Fibroblast of skin of back (primary cell): ENCODE data around the gene SPOCD1.
A peak's percentile ranks its signal among the peaks of the same experiment; 100 is the strongest.

ENCODE experiments used
- DNase-seq: peaks from one replicate; pipeline ENCODE4 v3.0.0-alpha.2; 2013

SPOCD1 gene

DNA sequence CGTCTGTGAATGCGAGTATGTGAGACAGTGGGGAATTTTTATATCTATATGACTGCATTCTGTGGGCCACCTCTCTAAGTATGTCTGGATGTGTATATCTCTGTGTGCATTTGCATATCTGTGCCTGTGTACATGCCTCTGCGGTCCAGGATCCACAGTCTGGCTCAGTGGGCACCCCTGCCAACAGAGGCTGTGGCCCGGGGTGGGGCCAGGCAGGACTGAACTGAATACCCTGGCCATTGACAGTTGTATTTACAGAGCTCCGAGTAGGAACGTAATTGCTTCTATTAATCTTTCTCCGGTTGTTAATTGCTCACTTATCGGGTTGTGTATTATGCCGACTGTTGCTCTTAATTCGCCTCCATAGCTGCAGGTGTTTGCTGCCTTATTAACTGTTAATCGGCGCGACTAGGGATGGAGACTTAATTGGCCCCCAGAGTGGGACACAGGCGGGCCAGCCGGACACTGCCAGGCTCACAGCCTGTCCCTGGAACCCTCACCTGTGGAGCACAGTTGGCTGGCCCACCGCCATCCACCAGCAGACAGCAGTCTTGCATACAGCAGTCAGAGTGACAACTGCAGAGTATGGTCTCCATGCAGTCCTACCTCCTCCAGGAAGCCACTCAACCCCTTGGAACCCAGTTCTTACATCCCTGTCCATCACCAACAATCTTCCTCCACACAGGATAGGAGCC is 29.3 kb downstream of the SPOCD1 start:
- no peak for DNase-seq

DNA sequence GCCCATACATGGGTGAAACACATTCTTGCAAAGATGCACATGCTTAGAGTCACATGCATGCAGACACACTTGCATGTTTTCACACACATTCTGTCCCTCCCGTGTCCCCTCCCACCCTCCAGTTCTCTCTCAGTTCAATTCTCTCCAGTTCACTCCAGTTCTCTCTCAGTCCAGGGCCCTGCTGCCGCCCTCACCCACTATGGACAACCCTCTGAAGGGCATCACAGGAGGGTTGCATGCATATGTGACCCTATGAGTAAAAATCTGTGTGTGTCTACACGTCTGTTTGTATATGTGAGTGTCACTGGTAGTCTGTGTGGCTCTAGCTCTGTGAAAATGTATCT is 29.9 kb downstream of the SPOCD1 start:
- no peak for DNase-seq

DNA sequence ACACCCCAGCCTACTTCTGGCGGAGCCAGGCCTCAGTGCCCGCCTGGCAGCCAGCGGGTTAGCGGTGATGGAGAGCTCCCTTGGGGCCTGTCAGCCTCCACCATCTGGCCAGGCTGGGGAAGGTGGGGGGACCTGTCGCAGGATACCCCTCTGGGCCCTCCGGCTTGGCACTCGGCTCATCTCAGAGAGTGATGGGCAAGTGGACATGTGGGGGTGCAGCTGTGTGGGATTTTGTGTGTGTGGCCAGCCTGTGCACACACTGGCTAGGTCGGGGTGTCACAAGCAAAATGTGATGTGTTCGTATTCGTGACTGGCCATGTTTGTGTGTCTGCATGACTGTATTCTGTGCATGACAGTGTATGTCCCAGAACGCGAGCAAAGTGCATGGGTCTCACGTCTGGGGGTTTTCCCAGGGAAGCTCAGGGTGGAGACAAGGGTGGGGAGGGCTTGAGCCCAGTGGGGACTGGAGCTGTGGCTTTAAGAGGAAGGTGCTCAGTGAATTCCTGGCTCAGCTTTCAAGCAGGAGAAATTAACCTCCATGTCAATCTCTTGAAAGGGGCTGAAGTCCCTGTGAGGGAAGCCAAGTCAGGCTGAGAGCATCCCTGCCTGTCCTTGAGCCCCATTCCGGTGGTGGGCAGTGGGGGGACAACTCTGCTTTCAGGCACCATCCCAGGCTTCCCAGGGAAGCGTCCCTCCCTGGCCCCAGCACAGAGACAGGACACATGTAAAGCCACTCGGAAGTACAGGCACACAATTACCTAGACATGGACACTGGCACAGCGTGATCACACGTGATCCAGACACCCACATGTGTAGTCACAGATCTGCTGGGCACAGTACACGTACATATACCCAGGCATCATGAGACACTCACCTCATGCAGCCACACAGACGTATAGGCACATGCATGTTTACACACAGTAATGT is 30.5 kb downstream of the SPOCD1 start:
- DNase-seq: no peak

DNA sequence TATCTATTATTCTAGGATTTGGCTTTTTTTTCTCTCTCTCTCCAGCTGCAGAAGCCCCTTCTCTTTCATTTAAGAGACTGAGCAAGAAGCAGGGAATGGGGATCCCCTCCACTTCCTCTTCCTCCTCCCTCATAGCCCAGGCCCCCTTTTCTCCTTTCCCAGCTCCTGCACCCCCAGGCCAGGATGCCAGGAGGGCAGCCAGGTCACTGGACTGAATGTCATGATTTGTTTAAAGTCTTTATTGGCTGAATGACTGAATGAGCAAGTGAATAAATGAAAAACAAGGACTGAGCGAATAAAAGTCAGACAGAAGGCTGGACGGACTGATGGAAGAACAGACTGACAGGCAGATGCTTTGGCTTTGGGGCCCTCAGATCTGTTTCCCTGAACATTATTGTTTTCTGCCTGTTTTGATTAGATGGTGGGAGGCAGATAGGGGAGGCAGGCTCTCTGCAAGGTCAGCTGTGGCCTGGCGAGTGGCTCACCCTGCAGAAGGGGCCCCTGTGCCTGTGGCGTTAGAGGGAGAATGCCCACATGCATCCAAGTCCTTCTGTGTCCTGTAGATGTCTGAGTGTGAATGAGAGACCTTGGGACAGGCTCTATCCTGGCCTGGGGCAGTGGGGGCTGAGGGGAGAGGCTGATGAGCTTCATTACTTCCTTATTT is 31.3 kb downstream of the SPOCD1 start:
- DNase-seq: no peak

DNA sequence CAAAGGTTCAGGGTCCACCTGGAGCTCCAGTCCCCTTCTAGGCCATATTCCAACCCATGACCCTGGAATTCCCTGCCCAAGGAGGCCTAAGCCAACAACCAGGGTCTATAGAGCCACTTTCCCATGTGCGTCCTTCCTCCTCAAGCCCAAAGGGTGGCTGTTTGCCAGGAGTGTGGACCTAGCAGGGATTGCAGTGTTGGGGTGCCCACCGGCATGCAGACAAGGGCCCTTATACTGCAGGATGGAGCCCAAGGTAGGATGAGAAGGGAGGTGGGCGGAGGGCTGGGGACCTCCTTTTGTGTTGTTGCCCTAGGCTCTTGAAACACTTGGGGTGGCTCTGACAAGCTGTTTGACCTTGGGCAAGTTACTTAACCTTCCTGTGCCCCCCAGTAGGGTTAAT is 32.0 kb downstream of the SPOCD1 start:
- no peak for DNase-seq

DNA sequence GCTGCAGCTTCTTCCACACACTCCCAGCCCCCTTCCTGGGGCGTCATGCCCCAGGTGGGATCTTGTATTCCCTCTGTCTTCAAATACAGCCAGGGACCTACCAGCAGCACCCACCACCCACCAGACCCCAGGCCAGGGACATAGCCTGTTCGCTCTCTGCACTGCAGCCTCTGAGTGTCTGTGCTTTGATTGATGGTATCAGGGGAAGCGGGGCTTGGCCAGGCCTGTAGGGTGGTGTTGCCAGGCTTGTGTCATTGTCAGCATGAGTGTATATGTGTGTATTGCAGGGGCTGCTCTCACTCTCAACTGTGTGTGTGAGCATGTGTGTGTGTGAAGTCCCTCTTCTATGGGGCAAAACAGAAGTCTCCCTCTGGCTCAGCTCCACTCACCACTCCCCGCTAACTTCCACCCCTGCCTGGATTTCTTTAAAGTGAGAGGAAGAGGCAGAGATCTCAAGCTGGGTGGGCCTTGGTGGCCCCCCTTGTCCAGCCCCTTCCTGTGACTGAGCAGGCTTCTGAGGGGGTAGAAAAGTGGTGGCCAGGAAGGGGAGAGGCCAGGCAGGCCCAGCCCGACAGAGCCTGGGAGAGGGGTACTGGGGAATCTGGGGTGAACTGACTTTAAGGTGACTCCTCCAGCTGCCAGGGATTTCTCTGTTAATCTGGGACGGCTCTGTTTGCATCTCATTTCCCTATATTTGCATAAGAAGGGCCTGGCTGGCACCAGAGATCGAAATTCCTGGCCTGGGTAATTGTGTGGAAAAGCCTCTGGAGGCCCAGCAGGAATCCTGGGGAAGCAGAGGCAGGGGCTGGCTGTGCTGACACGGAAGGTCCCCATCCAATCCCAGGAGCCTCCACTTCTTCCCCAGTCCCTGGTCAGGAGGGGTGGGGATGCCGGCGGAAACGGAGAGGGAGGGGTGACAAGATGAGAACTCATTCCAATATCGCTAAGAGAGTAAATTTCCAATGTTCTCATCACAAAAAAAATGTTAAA is 33.1 kb downstream of the SPOCD1 start:
- DNase-seq: peak; percentile 24

DNA sequence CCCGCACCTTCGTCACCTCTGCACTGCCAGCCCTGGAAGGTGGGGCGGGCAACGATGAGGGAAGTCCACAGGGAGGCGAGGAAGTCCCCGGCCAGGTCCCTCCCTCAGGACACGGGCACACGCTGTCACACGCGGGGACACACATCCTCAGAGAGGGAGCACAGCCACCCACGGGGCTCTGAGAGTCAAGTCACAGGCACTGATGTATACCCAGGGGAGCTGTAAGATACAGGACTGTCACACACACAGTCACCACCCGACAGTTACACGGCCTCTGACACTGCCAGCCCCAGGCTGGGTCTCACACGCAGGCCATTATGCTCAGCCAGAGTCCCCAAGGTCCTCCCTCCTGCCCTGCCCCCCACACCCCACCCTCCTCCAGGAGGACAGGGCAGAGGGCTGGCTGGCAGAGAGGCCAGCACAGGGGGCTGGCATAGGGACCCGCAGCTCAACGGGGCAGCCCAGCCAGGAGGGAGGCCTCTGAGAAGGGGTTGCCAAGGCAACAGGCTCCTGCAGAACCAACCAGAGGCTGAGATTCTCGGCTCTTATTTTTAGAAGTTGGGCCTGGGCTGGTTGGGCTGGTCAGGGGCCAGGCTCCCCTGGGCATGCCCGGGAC is 34.0 kb downstream of the SPOCD1 start:
- no peak for DNase-seq

DNA sequence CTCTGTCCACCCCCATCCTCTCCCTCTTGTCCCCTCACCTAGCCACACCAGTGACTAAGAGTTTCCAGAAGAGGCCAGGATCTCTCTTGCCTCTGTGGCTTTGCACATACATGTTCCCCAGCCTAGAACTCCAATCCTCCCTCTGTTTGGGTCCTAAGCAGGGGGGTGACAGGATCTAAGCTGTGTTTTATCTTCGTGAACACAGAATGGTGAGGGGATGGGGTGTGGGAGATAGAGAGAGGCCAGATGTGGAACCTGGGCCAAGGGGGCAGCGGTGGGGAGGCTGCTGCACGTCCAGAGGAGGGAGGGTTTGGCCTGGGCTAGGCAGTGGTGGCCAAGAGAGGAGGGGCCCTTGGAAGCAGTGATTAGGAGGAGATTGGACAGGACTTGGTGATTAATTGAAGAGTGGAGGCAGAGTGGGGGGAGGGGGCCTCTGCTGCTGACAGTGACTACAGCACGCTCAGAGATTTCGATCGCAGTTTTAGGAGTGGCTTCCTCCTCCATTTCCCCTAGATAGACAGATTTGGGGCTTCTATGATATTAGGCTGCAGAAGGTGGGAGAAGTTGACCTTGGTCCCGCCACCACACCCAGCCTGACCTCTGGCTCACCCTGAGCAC is 34.6 kb downstream of the SPOCD1 start:
- DNase-seq: no peak

DNA sequence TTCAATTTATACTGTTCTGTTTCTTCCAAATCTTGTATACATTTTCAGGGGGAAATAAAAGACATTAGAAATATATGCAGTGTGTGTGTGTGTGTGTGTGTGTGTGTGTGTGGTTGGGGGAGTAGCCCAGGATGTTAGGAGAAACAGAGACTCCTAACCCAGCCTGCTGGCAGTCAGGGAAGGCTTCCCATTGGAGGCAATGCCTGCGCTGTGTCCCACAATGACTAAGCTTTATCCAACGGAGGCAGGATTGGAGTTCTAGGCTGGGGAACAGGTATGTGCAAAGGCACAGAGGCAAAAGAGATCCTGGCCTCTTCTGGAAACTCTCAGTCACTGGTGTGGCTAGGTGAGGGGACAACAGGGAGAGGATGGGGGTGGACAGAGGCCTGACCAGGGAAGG is 35.2 kb downstream of the SPOCD1 start:
- no peak for DNase-seq

DNA sequence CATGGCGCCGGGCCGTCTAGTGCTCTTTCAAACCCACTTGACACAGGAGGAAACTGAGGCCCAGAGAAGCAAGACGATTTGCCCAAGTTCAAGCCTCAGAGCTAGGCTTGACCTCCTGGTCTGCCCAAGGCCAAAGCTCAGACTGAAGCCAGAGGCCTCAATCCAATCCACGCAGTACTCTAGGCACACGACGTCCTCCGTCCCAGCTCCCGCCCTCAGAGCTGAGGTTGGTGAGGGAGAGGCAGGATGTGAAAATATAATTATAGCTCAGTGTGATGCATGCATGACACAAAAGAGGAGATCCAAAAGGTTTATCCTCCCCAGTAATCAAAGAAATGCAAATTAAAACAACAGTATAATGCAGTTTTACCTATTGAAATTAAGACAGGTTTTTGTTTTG is 36.1 kb downstream of the SPOCD1 start:
- DNase-seq: no peak

DNA sequence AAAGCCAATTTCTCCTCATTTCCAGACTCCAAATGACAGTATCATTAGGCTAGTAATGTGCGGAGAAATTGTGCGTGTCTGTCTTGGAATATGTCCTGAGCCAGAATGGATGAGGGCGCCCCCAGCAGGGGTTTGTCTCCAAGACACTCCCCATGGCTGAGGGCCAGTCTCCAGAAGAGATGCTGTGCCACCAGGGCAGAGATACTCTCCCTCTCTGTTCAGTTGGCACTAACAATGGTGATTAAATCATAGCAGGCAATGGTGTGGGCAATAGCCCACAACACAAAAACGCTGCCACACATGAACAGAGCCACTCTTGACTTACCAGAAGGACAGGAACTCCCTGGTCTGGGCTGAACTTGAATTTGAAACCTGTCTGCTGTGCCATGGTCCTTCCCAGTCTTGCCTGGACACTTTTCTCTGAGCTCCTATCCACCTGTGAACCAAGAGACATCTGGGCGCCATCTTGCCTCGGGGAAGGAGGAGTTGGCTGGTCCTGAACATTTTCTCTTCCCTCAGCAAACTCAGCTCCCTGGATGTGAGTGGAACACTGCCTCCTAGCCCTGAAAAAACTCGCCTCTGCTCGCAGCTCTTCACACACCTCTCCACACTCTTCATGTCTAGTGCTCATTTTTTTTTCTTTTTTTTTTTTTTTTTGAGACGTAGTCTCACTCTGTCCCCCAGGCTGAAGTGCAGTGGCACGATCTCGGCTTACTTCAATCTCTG is 36.9 kb downstream of the SPOCD1 start:
- no peak for DNase-seq

DNA sequence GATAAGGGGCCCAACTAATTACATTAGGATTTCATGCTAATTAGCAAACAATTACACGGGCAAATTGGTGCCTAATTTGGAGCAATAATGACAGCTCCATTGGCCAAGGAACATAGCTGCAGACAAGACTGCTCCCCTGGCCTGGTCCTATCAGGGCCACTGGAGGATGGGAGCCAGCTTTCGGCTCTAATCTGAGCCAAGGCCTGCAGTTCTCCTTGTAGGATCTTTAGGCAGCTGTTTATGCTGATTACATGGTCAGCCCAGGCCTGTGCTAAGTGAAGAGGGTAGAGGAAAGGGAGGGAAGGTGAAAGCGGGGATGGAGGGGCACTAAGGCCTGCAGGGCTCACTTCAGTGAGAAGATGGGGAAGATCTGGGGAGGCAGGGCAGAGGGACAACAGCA is 39.3 kb downstream of the SPOCD1 start:
- no peak for DNase-seq

DNA sequence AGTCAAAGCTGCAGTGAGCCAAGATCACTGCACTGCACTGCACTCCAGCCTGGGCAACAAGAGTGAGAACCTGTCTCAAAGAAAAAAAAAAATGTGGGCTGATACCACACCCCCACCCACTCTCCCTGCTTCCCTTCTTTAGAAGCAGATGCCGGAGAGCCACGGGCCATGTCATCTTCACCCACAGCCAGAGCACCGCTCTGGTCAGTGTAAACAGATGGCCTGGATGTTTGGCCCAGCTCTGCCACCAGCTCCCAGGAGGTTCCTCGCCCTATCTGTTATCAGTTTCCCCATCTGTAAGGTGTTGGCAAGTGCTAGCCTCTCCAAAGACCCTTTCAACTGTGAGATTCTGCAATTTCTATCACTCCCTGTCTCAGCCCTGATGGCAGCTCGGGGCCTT is 39.8 kb downstream of the SPOCD1 start:
- no peak for DNase-seq

DNA sequence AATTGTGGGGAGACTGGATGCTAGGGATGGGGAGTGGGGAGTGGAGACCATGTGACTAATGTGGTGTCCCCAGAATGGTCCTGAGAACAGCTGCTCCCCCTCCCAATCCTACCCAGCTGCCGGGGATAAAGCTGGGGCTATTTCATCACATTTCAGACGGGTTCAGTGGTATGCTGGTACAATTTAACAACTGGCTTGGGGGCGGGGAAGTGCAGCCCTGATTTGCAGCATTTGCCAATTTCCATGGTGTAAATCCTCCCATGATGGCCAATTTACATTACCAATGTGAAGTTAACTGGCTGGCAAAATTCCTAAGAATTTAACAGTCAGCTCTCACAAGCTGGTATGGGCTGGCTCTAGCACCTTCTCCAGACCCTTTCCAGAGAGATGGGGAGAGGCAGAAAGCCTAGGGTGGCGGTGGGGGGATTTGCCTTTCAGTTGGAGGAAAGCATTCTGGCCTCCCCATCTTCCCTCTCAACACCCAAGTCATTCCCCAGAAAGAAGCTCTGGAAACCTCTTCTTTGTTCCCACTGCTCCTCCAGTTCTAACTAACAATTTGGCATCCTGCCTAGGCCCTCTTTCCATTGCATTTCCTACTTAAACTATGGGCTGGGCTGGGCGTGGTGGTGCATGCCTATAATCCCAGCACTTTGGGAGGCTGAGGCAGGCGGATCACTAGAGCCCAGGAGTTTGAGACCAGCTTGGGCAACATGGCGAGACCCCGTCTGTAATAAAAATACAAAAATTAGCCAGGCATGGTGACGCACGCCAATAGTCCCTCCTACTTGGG is 40.4 kb downstream of the SPOCD1 start:
- DNase-seq: no peak

DNA sequence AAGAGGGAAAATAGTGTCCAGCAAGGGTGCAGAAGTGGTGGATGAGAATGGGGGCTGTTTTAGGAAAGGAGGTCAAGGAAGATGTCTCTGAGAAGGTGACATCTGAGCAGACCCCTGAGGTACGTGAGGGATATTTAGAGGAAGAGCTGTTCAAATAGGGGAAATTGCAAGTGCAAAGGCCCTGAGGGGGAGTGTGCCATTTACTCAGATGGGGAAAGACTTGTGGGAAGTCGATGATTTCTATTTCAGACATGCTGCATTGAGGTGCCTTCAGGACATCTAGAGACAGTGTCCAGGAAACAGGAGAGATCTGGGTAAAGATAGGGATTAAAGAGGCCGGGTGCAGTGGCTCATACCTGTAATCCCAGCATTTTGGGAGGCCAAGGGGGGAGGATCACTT is 41.3 kb downstream of the SPOCD1 start:
- no peak for DNase-seq

DNA sequence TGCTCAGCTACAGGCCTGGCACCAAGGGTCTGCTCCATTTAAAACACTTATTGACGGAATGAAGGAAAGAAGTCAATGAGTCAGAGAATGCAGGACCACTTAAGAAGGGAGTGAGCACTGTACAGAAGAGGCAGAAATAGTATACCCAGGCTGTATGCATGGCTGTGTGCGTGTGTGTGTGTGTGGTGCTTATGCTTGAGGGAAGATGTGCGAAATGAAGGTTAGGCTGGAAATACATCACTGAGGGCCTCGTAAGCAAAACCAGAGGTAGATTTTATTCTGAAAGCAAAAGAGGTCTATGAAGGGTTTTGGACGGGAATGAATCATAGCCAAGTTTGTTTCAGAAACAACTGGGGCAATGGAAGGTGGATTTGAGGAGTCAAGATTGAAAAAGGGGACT is 42.0 kb downstream of the SPOCD1 start:
- DNase-seq: no peak

DNA sequence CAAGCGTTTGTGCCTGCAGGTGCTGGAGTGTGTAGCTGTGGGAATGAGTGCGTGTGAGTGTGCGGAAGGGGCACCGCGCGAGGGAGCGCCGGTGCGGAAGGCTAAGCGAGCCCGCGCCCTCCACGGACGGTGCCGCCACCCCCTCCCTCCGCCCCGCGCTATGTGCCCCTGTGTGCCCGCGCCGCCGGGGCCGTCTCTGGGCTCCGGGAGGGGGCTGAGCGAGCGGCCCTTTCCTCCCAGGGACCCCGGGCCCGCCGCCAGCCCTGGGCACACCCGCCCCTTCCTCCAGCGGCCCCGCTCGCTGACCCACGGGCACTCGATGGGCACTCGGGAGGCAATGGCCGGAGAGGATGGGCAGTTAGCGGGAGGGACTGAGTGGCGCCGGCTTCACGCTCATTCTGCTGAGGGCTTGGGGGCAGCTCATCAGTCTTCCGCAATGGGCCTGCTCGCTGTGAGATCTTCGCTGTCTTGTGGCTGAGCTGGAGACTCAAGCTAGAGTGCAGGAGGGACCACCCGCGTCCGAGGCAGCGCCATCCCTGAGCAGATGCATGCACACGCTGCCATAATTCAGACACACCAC is 43.1 kb downstream of the SPOCD1 start:
- no peak for DNase-seq

DNA sequence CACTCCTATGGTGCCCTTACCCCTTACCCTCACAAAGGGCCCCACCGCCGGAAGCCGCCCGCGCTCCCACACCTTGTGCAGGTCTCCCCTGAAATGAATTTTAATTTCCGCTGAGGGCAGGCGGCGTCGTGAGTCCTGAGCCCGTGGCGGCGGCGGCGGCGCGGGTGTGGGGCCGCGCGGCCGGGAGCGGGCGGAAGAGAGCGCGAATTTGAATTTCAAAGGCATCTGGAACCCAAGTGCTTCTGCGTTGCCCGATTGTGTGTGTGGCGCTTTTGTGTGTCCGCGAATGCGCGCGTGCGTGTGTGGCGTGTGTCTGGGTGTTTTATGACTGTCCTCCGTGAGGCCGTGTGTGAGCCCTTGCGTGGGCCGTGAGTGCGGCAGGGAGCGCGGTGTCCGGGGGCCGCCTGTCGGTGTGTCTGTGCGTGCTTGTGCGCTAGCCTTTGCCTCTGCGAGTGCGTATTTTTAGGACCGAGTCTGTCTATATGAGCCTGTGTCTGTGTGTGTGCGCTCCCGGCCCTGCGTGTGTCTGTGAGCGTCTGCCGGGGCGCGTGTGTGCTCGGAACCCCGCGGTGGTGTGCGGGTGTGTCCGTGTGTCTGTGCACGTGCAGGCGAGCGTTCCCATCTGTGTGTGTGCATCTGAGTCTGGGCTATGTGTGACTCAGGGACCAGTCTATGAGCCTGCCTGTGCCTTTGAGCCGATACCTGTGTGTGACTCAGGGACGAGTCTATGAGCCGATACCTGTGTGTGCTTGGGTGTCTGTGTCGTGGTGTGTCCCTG is 43.7 kb downstream of the SPOCD1 start:
- no peak for DNase-seq
